Measurements from ENCODE around the gene MRRF. TPM values are rescaled to one million over a fixed set of nuclear protein-coding genes. Genes with fewer than 3 reads are reported as not detected.

Gene MRRF
- total RNA-seq, 1 experiment from 2014 or later, result 42.3 TPM

DNA sequence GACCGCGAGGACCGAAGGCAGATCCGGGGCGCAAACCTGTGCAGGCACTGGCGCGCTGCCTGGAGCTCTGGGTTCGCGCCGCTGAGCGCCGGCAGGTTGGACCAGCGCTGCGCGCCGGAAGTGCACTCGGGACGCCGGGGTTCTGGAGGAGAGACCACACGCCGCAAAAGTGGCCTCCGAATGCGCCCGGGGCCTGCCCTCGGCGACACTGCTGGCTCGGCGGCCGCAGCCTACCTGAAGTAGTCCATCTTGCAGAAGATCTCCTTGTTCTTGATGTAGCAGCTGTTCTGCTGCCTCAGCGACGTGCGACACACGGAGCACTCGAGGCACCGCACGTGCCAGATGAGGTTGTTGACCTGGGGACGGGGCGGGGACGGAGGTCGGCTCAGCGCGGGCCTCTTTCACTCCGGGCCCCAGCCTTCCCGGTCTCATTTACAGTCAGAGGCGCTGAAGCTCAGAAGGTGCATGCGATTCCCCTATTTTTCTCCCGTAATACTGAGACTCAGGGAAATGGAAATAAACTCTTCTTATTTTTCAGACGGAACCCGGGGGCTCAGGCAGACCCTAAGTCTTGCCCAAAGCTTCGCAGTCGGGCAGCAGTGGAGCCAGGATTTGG, 38.4 kb upstream of the MRRF start (continued):
- TF ChIP-seq ARID4B (CRISPR knock-in tag; IDR thresholded peaks at IDR 0.05; ENCODE audit: borderline replicate concordance) (no peak), GTF2I (CRISPR knock-in tag; conservative IDR thresholded peaks at IDR 0.05) (no peak), PRRX2 (CRISPR knock-in tag; IDR thresholded peaks at IDR 0.05) (no peak), ZNF671 (CRISPR knock-in tag; IDR thresholded peaks at IDR 0.05) (no peak), ETV6 (CRISPR knock-in tag; IDR thresholded peaks at IDR 0.05) (peak; percentile 45; the same call in 1 of the 2 replicates), FOXJ3 (CRISPR knock-in tag; IDR thresholded peaks at IDR 0.05; ENCODE audit: borderline replicate concordance) (no peak), ATF1 (CRISPR knock-in tag; IDR thresholded peaks at IDR 0.05) (no peak), IRF2 (CRISPR knock-in tag; IDR thresholded peaks at IDR 0.05; ENCODE audit: borderline replicate concordance, low read depth) (no peak), TEAD1 (CRISPR knock-in tag; IDR thresholded peaks at IDR 0.05) (peak; percentile 84; the same call in 1 of the 2 replicates), ZNF512 (CRISPR knock-in tag; IDR thresholded peaks at IDR 0.05; ENCODE audit: borderline replicate concordance) (no peak), RORB (CRISPR knock-in tag; IDR thresholded peaks at IDR 0.05) (no peak), E2F5 (CRISPR knock-in tag; IDR thresholded peaks at IDR 0.05) (no peak), MXD4 (CRISPR knock-in tag; IDR thresholded peaks at IDR 0.05; ENCODE audit: borderline replicate concordance) (no peak), ZNF121 (CRISPR knock-in tag; IDR thresholded peaks at IDR 0.05) (no peak), NFYB (CRISPR knock-in tag; conservative IDR thresholded peaks at IDR 0.05; ENCODE audit: low read depth) (0 out of 2 replicates have a peak, but pooled peaks have one; percentile 10), ZNF396 (CRISPR knock-in tag; IDR thresholded peaks at IDR 0.05; ENCODE audit: borderline replicate concordance) (no peak)
- TF ChIP-seq, protein P1, sequence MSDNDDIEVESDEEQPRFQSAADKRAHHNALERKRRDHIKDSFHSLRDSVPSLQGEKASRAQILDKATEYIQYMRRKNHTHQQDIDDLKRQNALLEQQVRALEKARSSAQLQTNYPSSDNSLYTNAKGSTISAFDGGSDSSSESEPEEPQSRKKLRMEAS (CRISPR knock-in tag; IDR thresholded peaks at IDR 0.05), result peak; percentile 95
- TF ChIP-seq, protein P2, sequence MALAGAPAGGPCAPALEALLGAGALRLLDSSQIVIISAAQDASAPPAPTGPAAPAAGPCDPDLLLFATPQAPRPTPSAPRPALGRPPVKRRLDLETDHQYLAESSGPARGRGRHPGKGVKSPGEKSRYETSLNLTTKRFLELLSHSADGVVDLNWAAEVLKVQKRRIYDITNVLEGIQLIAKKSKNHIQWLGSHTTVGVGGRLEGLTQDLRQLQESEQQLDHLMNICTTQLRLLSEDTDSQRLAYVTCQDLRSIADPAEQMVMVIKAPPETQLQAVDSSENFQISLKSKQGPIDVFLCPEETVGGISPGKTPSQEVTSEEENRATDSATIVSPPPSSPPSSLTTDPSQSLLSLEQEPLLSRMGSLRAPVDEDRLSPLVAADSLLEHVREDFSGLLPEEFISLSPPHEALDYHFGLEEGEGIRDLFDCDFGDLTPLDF (CRISPR knock-in tag; IDR thresholded peaks at IDR 0.05), result 0 out of 2 replicates have a peak, but pooled peaks have one; percentile 71
